Parathyroid adenoma (tissue), 2 donors: ENCODE data around the gene DALRD3.

Experiments
- H2AFZ ChIP-seq: fragments of 300-600 bp; sonication (generic); one replicate; pipeline ENCODE4 v1.7.0; 2017; ENCODE audit warnings: antibody characterized with exemption, mild to moderate bottlenecking
- H3K27ac ChIP-seq: fragments of 300-600 bp; sonication (generic); one replicate; pipeline ENCODE4 v1.7.0; 2017
- H3K27me3 ChIP-seq: fragments of 300-600 bp; sonication (generic); one replicate; pipeline ENCODE4 v1.7.0; 2017; ENCODE audit warnings: low read length; ENCODE audit not compliant: control insufficient read depth, insufficient read depth
- H3K36me3 ChIP-seq: fragments of 300-600 bp; sonication (generic); one replicate; pipeline ENCODE4 v1.7.0; 2017; ENCODE audit warnings: low read length; ENCODE audit not compliant: control insufficient read depth, insufficient read depth
- H3K4me1 ChIP-seq: fragments of 300-600 bp; sonication (generic); one replicate; pipeline ENCODE4 v1.7.0; 2017; ENCODE audit warnings: control low read depth
- H3K4me2 ChIP-seq: fragments of 300-600 bp; sonication (generic); one replicate; pipeline ENCODE4 v1.7.0; 2017; ENCODE audit warnings: low read length
- H3K4me3 ChIP-seq: fragments of 300-600 bp; sonication (generic); one replicate; pipeline ENCODE4 v1.7.0; 2017; ENCODE audit warnings: low read depth, low read length
- H3K79me2 ChIP-seq: fragments of 300-600 bp; sonication (generic); one replicate; pipeline ENCODE4 v1.7.0; 2017; ENCODE audit warnings: control low read depth
- H3K9ac ChIP-seq: fragments of 300-600 bp; sonication (generic); one replicate; pipeline ENCODE4 v1.7.0; 2017; ENCODE audit warnings: mild to moderate bottlenecking
- H3K9me3 ChIP-seq: fragments of 300-600 bp; sonication (generic); one replicate; pipeline ENCODE4 v1.7.0; 2017; ENCODE audit warnings: low read length; ENCODE audit not compliant: control insufficient read depth
- CTCF ChIP-seq: fragments of 300-600 bp; sonication (generic); IDR thresholded peaks from one replicate; pipeline ENCODE4 v1.7.0; 2017; ENCODE audit warnings: antibody characterized with exemption, mild to moderate bottlenecking
- donor health status: primary hyperparathyroidism.

The DALRD3 gene

DNA sequence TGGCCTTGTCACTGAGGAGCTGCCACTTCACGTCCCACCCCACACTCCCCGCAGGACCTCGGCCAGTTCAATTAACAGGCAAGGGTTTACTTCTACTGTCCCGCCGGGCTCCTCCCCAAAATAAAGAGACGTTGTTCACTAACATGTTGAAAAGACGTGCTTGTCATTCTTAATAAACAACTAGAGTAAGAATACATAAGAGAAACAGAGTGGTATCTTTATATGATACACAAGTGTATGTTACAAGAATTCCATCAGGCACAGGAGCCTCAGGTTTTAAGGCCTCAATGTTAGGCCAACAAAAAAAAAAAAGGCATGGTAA lies 11.1 kb upstream of the DALRD3 start:
- H3K9ac ChIP-seq = no peak overlapping the region
- H3K9me3 ChIP-seq = no peaks in the 10 kb centered on the region
- H3K4me2 ChIP-seq = peak overlapping the region; percentile 83
- peak overlapping the region; percentile 82 for H2AFZ ChIP-seq
- H3K4me1 ChIP-seq = peaks cover 11% of the 10 kb centered on the region
- H3K27me3 ChIP-seq = no peaks in the 10 kb centered on the region
- H3K27ac ChIP-seq = peak overlapping the region; percentile 89
- TF ChIP-seq CTCF = no peak
- H3K4me3 ChIP-seq = peak overlapping the region; percentile 78
- H3K36me3 ChIP-seq = no peaks in the 10 kb centered on the region
- H3K79me2 ChIP-seq = peaks cover 3% of the 10 kb centered on the region

DNA sequence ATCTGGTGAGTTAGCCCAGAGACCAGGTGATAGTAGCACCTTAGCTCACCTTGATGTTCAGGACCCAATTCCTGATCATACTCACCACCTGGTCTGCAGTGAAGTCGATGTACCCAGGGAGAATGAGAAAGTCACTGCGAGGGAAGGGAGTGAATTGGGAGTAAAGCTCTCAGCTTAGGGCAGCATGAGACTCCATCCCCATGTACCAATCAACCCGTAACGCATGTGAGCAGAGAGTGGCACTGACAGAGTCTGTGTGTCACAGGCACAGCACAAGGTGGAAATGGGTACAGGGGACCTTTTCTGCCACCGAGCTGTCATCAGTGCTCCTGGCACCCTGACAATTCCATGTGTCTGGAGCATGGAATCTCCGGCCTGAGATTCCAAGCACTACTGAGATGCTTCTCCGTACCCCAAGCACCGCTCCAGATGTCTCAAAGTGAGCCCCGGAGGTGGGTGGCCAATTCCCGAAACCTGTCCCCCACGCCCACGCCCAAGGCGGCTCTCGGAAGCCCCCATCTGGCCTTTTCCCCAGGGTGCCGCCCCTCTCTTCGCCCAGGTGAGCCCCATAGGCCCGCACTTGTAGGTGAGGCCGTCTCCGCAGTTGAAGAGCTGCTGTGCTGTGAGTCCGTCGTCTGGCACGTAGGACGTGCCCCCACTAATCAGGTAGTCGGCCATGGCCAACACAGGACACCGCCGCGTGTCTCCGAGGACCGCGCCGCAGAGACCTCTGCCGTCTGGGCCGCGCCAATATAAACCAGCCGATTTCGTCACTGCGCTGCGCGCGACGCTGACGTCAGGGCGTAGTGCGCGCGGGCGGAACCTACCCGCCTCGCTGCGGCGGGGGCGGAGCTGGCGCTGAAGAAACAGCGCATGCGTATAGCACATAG lies 10.5 kb upstream of the DALRD3 start, which contains the start of gene IMPDH2:
Gene IMPDH2, minus strand, starts transcription at position 726 of the 890 bp plus-strand sequence. Its CDS starts 48 bp downstream, at position 678.
- H3K27ac ChIP-seq = peak within 1 kb of the TSS; percentile 89
- H3K4me1 ChIP-seq = peaks cover 11% of the 10 kb centered on the region
- no peaks in the 10 kb centered on the region for H3K36me3 ChIP-seq
- H3K79me2 ChIP-seq = peaks cover 3% of the 10 kb centered on the region
- H3K9me3 ChIP-seq = no peaks in the 10 kb centered on the region
- peak within 1 kb of the TSS; percentile 83 for H3K4me2 ChIP-seq
- H3K4me3 ChIP-seq = peak within 1 kb of the TSS; percentile 78
- peak within 1 kb of the TSS; percentile 82 for H2AFZ ChIP-seq
- peak within 1 kb of the TSS; percentile 68 for H3K9ac ChIP-seq
- H3K27me3 ChIP-seq = no peaks in the 10 kb centered on the region
- peak; percentile 27 for TF ChIP-seq CTCF

DNA sequence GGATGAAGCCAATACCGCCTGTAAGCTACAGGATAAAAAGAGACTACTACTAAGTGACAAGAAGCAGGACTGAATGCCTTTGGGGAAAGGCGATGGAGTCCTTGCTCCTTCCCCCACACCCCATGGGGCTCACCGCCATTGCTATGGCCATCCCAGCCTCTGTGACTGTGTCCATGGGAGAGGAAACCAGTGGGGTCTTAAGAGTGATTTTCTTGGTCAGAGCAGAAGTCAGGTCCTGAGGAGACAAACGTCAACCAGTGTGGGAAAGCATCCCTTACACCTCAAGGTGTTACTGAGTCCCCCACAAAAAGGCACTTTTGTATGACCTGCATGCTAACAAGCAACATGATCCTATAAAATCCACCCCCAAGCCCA lies 9.9 kb upstream of the DALRD3 start:
- H3K9ac ChIP-seq = no peak overlapping the region
- peak overlapping the region; percentile 83 for H3K4me2 ChIP-seq
- H2AFZ ChIP-seq = no peak overlapping the region
- peak overlapping the region; percentile 78 for H3K4me3 ChIP-seq
- peaks cover 3% of the 10 kb centered on the region for H3K79me2 ChIP-seq
- H3K9me3 ChIP-seq = no peaks in the 10 kb centered on the region
- H3K27me3 ChIP-seq = no peaks in the 10 kb centered on the region
- no peak for TF ChIP-seq CTCF
- peaks cover 11% of the 10 kb centered on the region for H3K4me1 ChIP-seq
- H3K36me3 ChIP-seq = no peaks in the 10 kb centered on the region
- H3K27ac ChIP-seq = peak overlapping the region; percentile 89

DNA sequence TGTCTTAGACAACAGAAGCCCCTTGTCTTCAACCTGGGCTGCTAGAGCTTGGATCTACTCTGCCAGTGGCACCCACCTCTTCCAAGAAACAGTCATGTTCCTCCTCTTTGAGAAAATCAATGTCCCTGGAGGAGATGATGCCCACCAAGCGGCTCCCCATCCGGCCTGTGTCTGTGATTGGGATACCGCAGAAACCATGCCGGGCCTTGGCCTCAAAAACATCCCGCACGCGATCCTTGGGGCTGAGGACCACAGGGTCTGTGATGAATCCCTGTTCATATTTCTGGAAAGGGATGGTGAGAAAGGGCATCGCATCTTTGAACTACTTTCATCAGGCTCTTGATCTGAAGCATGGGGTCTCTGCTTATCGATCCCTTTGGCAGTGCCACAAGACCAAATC lies 9.3 kb upstream of the DALRD3 start:
- H2AFZ ChIP-seq = no peak overlapping the region
- TF ChIP-seq CTCF = no peak
- peaks cover 11% of the 10 kb centered on the region for H3K4me1 ChIP-seq
- no peak overlapping the region for H3K27ac ChIP-seq
- no peak overlapping the region for H3K9ac ChIP-seq
- H3K79me2 ChIP-seq = peaks cover 3% of the 10 kb centered on the region
- H3K27me3 ChIP-seq = no peaks in the 10 kb centered on the region
- H3K4me2 ChIP-seq = no peak overlapping the region
- no peak overlapping the region for H3K4me3 ChIP-seq
- no peaks in the 10 kb centered on the region for H3K36me3 ChIP-seq
- no peaks in the 10 kb centered on the region for H3K9me3 ChIP-seq

- no peak overlapping the region for H3K4me2 ChIP-seq
- H3K4me1 ChIP-seq = peaks cover 11% of the 10 kb centered on the region
- H3K9me3 ChIP-seq = no peaks in the 10 kb centered on the region
- H3K36me3 ChIP-seq = no peaks in the 10 kb centered on the region
- no peak overlapping the region for H3K9ac ChIP-seq
- no peak overlapping the region for H2AFZ ChIP-seq
- H3K27me3 ChIP-seq = no peaks in the 10 kb centered on the region
- no peak overlapping the region for H3K4me3 ChIP-seq
- H3K27ac ChIP-seq = no peak overlapping the region
- TF ChIP-seq CTCF = no peak
- H3K79me2 ChIP-seq = peaks cover 3% of the 10 kb centered on the region
These were observed 8.2 kb upstream of the DALRD3 start for GRCh38 chr3:49026536-49026935.
